ENCODE data around the gene KCNK4. TPM values are rescaled to one million over a fixed set of nuclear protein-coding genes. Genes with fewer than 3 reads are reported as not detected.

The KCNK4 gene
- polyA plus RNA-seq, 3 donors = not detected

- H3K36me3 Mint-ChIP-seq = peaks cover 14 to 19% of the 10 kb centered on the region in 2 donors
- TF ChIP-seq CTCF (IDR thresholded peaks at IDR 0.05) = no peak
- H3K27ac ChIP-seq (ENCODE audit: low read depth in 1 of 2, low read length in 2 of 2) = peak overlapping the region in 1 of 2 donors; percentile 91
- H3K4me3 Mint-ChIP-seq = peak overlapping the region; percentile 65 to 66
- peaks cover 2 to 5% of the 10 kb centered on the region in 2 donors for H3K9me3 ChIP-seq (replicated peaks in 1 of 2; ENCODE audit: control insufficient read depth in 1 of 2, insufficient read depth in 1 of 2, low read length in 2 of 2)
- peaks cover 23% of the 10 kb centered on the region for H3K4me1 Mint-ChIP-seq
- intact Hi-C loops (cut with micrococcal nuclease) = loop anchor here in 1 of 2 donors (2.0 to 5.0 kb wide), 3 partner anchors 15 to 34 kb away; partner anchors contain the start of genes CATSPERZ and PLCB3
- peaks cover 5% of the 10 kb centered on the region for H3K79me2 ChIP-seq (ENCODE audit: insufficient read depth, low read length)
- WGBS (ENCODE audit: insufficient coverage) = 51% methylated on average over 21 of the region's 40 CpGs
- peaks cover 0 to 3% (median 2%) of the 10 kb centered on the region in 7 donors for H3K9me3 Mint-ChIP-seq
- H3K9ac ChIP-seq (ENCODE audit: insufficient read depth, low read length, poor library complexity, severe bottlenecking) = peak overlapping the region; percentile 79
- peak overlapping the region; percentile 81 for H3K4me2 ChIP-seq (replicated peaks; ENCODE audit: extremely low read depth, low read length, poor library complexity, severe bottlenecking)
- H3K4me1 ChIP-seq (ENCODE audit: control insufficient read depth in 1 of 2, insufficient read depth in 2 of 2, low read length in 2 of 2) = peaks cover 20 to 24% of the 10 kb centered on the region in 2 donors
- peak overlapping the region; percentile 84 for H2AFZ ChIP-seq (ENCODE audit: insufficient read depth, low read depth, low read length, poor library complexity, severe bottlenecking)
- H3K27ac Mint-ChIP-seq = peak overlapping the region in 3 of 7 donors; percentile 25 to 54 (median 36)
- H4K20me1 ChIP-seq (ENCODE audit: insufficient read depth, low read length) = no peaks in the 10 kb centered on the region
- peak overlapping the region; percentile 32 to 98 (median 81) for H3K4me3 ChIP-seq (replicated peaks in 1 of 3; ENCODE audit: low read depth in 2 of 3, low read length in 3 of 3)
- peaks cover 18 to 29% (median 19%) of the 10 kb centered on the region in 3 donors for H3K27me3 Mint-ChIP-seq (ENCODE audit: low read depth in 3 of 3)
- H3K36me3 ChIP-seq (replicated peaks in 1 of 2; ENCODE audit: control insufficient read depth in 1 of 2, insufficient read depth in 2 of 2, low read length in 2 of 2) = no peaks in the 10 kb centered on the region
- H3K27me3 ChIP-seq (ENCODE audit: control insufficient read depth in 2 of 2, insufficient read depth in 2 of 2, low read length in 2 of 2) = peaks cover 10 to 14% of the 10 kb centered on the region in 2 donors
- DNase-seq = no peak
Measured at GRCh38 chr11:64285885-64286800, 5.0 kb upstream of the KCNK4 start.

GRCh38 chr11:64286801-64287159, 4.3 kb upstream of the KCNK4 start:
- H3K4me3 ChIP-seq (replicated peaks in 1 of 3; ENCODE audit: low read depth in 2 of 3, low read length in 3 of 3) = no peak overlapping the region
- Mint-ChIP-seq H3K9me3 (peaks cover 0 to 3% (median 2%) of the 10 kb centered on the region in 7 donors), H3K4me3 (peak overlapping the region; percentile 65 to 66), H3K27ac (peak overlapping the region in 2 of 7 donors; percentile 4 to 54), H3K4me1 (peaks cover 22% of the 10 kb centered on the region), H3K27me3 (ENCODE audit: low read depth in 3 of 3) (peaks cover 19 to 31% (median 20%) of the 10 kb centered on the region in 3 donors), H3K36me3 (peaks cover 9 to 16% of the 10 kb centered on the region in 2 donors)
- peaks cover 12 to 16% of the 10 kb centered on the region in 2 donors for H3K27me3 ChIP-seq (ENCODE audit: control insufficient read depth in 2 of 2, insufficient read depth in 2 of 2, low read length in 2 of 2)
- H3K36me3 ChIP-seq (replicated peaks in 1 of 2; ENCODE audit: control insufficient read depth in 1 of 2, insufficient read depth in 2 of 2, low read length in 2 of 2) = no peaks in the 10 kb centered on the region
- no peak overlapping the region for H2AFZ ChIP-seq (ENCODE audit: insufficient read depth, low read depth, low read length, poor library complexity, severe bottlenecking)
- peaks cover 5% of the 10 kb centered on the region for H3K79me2 ChIP-seq (ENCODE audit: insufficient read depth, low read length)
- peaks cover 4 to 5% of the 10 kb centered on the region in 2 donors for H3K9me3 ChIP-seq (replicated peaks in 1 of 2; ENCODE audit: control insufficient read depth in 1 of 2, insufficient read depth in 1 of 2, low read length in 2 of 2)
- no peak overlapping the region for H3K9ac ChIP-seq (ENCODE audit: insufficient read depth, low read length, poor library complexity, severe bottlenecking)
- no peaks in the 10 kb centered on the region for H4K20me1 ChIP-seq (ENCODE audit: insufficient read depth, low read length)
- 92% methylated on average over 5 of the region's 9 CpGs for WGBS (ENCODE audit: insufficient coverage)
- DNase-seq = no peak
- no peak for TF ChIP-seq CTCF (IDR thresholded peaks at IDR 0.05)
- intact Hi-C loops (cut with micrococcal nuclease) = loop anchor here in 1 of 2 donors (5.0 kb wide), 1 partner anchor 34 kb away; the partner anchor contains the start of gene PLCB3
- peaks cover 20 to 29% of the 10 kb centered on the region in 2 donors for H3K4me1 ChIP-seq (ENCODE audit: control insufficient read depth in 1 of 2, insufficient read depth in 2 of 2, low read length in 2 of 2)
- H3K4me2 ChIP-seq (replicated peaks; ENCODE audit: extremely low read depth, low read length, poor library complexity, severe bottlenecking) = peak overlapping the region; percentile 81
- H3K27ac ChIP-seq (ENCODE audit: low read depth in 1 of 2, low read length in 2 of 2) = no peak overlapping the region
